ENCODE results near the gene FRAS1. TPM values are rescaled to one million over a fixed set of nuclear protein-coding genes. Genes with fewer than 3 reads are reported as not detected.

FRAS1 gene
- polyA plus RNA-seq, 2 of the 4 experiments (the other 2 are of a cell fraction) = 2.3 to 5.8 TPM

DNA sequence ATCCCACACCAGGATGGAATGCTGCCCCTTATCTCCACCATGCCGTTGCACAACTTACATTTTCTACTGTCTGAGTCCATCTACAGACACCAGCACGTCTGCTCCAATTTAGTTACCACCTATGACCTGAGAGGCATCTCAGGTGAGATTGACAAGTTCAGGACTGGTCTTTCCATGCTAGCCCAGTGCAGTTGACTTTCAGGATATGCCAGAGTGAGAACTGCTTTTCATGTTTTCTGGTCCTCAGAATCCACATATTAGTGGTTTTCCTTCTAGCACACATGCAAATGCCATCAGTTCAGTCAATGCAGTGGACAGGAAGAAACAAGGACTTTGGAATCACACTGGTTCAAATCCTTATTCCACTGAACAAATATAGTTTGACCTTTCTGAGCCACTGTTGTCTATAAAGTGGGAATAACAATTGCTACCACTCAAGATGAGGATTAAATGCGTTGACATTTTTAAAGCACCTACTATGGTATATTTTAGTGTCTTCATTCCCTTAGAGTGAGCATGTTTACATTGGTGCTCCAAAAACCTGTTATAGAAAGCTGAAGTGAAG lies 456.4 kb downstream of the FRAS1 start (continued):
- TF ChIP-seq, protein P1, sequence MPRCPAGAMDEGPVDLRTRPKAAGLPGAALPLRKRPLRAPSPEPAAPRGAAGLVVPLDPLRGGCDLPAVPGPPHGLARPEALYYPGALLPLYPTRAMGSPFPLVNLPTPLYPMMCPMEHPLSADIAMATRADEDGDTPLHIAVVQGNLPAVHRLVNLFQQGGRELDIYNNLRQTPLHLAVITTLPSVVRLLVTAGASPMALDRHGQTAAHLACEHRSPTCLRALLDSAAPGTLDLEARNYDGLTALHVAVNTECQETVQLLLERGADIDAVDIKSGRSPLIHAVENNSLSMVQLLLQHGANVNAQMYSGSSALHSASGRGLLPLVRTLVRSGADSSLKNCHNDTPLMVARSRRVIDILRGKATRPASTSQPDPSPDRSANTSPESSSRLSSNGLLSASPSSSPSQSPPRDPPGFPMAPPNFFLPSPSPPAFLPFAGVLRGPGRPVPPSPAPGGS (IDR thresholded peaks at IDR 0.05) = no peak
- TF ChIP-seq ZC3H11A (IDR thresholded peaks at IDR 0.05) = no peak

- 3% methylated on average over 3 of the region's 3 CpGs for WGBS (ENCODE audit: missing lambda C conversion rate)
- peak in 1 of 2 experiments; percentile 57; a peak in 1 of 6 replicates for ATAC-seq
These were observed 460.0 kb downstream of the FRAS1 start for GRCh38 chr4:78517050-78517652.

More at GRCh38 chr4:78517050-78517652, 460.0 kb downstream of the FRAS1 start:
- CTCF ChIA-PET = interaction anchor here (0.7 to 5.5 kb wide), 9 partner anchors 11 to 557 kb away, joined by 3 to 31 read pairs (median 3); partner anchors contain the start of gene FRAS1
- DNase-seq (ENCODE audit: low read depth in 1 of 2, low spot score in 1 of 2) (peak; percentile 7 to 16), FAIRE-seq (peak; percentile 18)
- no peak overlapping the region for H3K4me3 ChIP-seq
- no peaks in the 10 kb centered on the region for H3K9me3 ChIP-seq
- no peak overlapping the region for H3K4me2 ChIP-seq
- no peak overlapping the region for H3K27ac ChIP-seq
- no peaks in the 10 kb centered on the region for H3K4me1 ChIP-seq
- TF ChIP-seq HOXB5 (CRISPR knock-in tag; IDR thresholded peaks at IDR 0.05) = no peak
- TF ChIP-seq ESRRA (IDR thresholded peaks at IDR 0.05; ENCODE audit: borderline replicate concordance, low read length) = no peak
- peak; percentile 69 to 79 for TF ChIP-seq RAD21 (conservative IDR thresholded peaks at IDR 0.05 in 1 of 2, IDR thresholded peaks at IDR 0.05 in 1 of 2)
- no peak for TF ChIP-seq HEYL (CRISPR knock-in tag; IDR thresholded peaks at IDR 0.05)
- TF ChIP-seq E2F6 (IDR thresholded peaks at IDR 0.05; ENCODE audit: borderline replicate concordance, low read depth) = no peak
- TF ChIP-seq, protein P2, sequence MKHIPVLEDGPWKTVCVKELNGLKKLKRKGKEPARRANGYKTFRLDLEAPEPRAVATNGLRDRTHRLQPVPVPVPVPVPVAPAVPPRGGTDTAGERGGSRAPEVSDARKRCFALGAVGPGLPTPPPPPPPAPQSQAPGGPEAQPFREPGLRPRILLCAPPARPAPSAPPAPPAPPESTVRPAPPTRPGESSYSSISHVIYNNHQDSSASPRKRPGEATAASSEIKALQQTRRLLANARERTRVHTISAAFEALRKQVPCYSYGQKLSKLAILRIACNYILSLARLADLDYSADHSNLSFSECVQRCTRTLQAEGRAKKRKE (CRISPR knock-in tag; IDR thresholded peaks at IDR 0.05; ENCODE audit: low read depth) = no peak
- TF ChIP-seq KDM1A (IDR thresholded peaks at IDR 0.05; ENCODE audit: low read depth) = no peak
- no peak for TF ChIP-seq RCOR1 (IDR thresholded peaks at IDR 0.05; ENCODE audit: low read depth, low read length)
- TF ChIP-seq RARB (CRISPR knock-in tag; IDR thresholded peaks at IDR 0.05) = no peak
- TF ChIP-seq MAZ (IDR thresholded peaks at IDR 0.05; ENCODE audit: borderline replicate concordance, low read depth, low read length) = no peak
- TF ChIP-seq, protein P3, sequence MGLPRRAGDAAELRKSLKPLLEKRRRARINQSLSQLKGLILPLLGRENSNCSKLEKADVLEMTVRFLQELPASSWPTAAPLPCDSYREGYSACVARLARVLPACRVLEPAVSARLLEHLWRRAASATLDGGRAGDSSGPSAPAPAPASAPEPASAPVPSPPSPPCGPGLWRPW (IDR thresholded peaks at IDR 0.05) = no peak
- TF ChIP-seq GATA3 (IDR thresholded peaks at IDR 0.05; ENCODE audit: borderline replicate concordance) = no peak
- no peak for TF ChIP-seq NR3C1 (IDR thresholded peaks at IDR 0.05)
- TF ChIP-seq, protein P4, sequence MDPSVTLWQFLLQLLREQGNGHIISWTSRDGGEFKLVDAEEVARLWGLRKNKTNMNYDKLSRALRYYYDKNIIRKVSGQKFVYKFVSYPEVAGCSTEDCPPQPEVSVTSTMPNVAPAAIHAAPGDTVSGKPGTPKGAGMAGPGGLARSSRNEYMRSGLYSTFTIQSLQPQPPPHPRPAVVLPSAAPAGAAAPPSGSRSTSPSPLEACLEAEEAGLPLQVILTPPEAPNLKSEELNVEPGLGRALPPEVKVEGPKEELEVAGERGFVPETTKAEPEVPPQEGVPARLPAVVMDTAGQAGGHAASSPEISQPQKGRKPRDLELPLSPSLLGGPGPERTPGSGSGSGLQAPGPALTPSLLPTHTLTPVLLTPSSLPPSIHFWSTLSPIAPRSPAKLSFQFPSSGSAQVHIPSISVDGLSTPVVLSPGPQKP (IDR thresholded peaks at IDR 0.05; ENCODE audit: low read depth, low read length) = no peak
- TF ChIP-seq ZNF302 (CRISPR knock-in tag; IDR thresholded peaks at IDR 0.05) = no peak
- no peak for TF ChIP-seq EHF (CRISPR knock-in tag; IDR thresholded peaks at IDR 0.05)
- TF ChIP-seq PHF8 (IDR thresholded peaks at IDR 0.05; ENCODE audit: borderline replicate concordance, low read depth) = no peak
- TF ChIP-seq CHD2 (IDR thresholded peaks at IDR 0.05; ENCODE audit: low read length, partially characterized antibody) = no peak
- TF ChIP-seq ZFP36 (IDR thresholded peaks at IDR 0.05; ENCODE audit: borderline replicate concordance, partially characterized antibody) = no peak
- TF ChIP-seq FOSB (CRISPR knock-in tag; IDR thresholded peaks at IDR 0.05) = no peak
- TF ChIP-seq, protein P5, sequence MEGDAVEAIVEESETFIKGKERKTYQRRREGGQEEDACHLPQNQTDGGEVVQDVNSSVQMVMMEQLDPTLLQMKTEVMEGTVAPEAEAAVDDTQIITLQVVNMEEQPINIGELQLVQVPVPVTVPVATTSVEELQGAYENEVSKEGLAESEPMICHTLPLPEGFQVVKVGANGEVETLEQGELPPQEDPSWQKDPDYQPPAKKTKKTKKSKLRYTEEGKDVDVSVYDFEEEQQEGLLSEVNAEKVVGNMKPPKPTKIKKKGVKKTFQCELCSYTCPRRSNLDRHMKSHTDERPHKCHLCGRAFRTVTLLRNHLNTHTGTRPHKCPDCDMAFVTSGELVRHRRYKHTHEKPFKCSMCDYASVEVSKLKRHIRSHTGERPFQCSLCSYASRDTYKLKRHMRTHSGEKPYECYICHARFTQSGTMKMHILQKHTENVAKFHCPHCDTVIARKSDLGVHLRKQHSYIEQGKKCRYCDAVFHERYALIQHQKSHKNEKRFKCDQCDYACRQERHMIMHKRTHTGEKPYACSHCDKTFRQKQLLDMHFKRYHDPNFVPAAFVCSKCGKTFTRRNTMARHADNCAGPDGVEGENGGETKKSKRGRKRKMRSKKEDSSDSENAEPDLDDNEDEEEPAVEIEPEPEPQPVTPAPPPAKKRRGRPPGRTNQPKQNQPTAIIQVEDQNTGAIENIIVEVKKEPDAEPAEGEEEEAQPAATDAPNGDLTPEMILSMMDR (IDR thresholded peaks at IDR 0.05) = peak; percentile 65
- peak; percentile 79 for TF ChIP-seq SMC3 (IDR thresholded peaks at IDR 0.05)
- TF ChIP-seq RNF2 (IDR thresholded peaks at IDR 0.05; ENCODE audit: borderline replicate concordance, low read depth) = no peak
- TF ChIP-seq MAFK (IDR thresholded peaks at IDR 0.05; ENCODE audit: partially characterized antibody) = no peak
- POLR2A ChIA-PET = no interaction called here
